Mesenchymal stem cell (in vitro differentiated cells and primary cell): Measurements from ENCODE around the gene TUBAL3.

Experiments
- DNase-seq: peaks from one replicate; pipeline ENCODE4 v3.0.0-alpha.2; 2013
- H2AFZ ChIP-seq: one replicate; pipeline ENCODE4 v1.6.1; 2013; ENCODE audit warnings: low read depth, mild to moderate bottlenecking, control low read depth, inconsistent platforms, low read length, moderate library complexity
- H2AK5ac ChIP-seq: 2 replicates; pipeline ENCODE4 v1.6.1; 2013; ENCODE audit warnings: low read length, moderate library complexity, mild to moderate bottlenecking, inconsistent platforms; ENCODE audit not compliant: severe bottlenecking
- H2BK120ac ChIP-seq: one replicate; pipeline ENCODE4 v1.6.1; 2013; ENCODE audit warnings: low read depth, mild to moderate bottlenecking, inconsistent platforms, low read length, moderate library complexity
- H2BK12ac ChIP-seq, 2 experiments: one replicate each; pipeline ENCODE4 v1.6.1; 2013; ENCODE audit warnings: inconsistent platforms in 2 of 2, low read length in 2 of 2, mild to moderate bottlenecking in 2 of 2, moderate library complexity in 2 of 2, control low read depth in 1 of 2
- H2BK15ac ChIP-seq: one replicate; pipeline ENCODE4 v1.6.1; 2013; ENCODE audit warnings: mild to moderate bottlenecking, low read depth, inconsistent platforms; ENCODE audit not compliant: poor library complexity, severe bottlenecking
- H2BK5ac ChIP-seq: 2 replicates; pipeline ENCODE4 v1.6.1; 2013; ENCODE audit warnings: low read depth, mild to moderate bottlenecking, low read length, control low read depth, inconsistent platforms; ENCODE audit not compliant: poor library complexity, severe bottlenecking
- H3K14ac ChIP-seq, 2 experiments: one replicate each; pipeline ENCODE4 v1.6.1; 2013; ENCODE audit warnings: inconsistent platforms in 2 of 2, low read length in 2 of 2, control low read depth in 1 of 2, mild to moderate bottlenecking in 1 of 2, moderate library complexity in 1 of 2
- H3K18ac ChIP-seq, 2 experiments: one replicate each; pipeline ENCODE4 v1.6.1; 2013; ENCODE audit warnings: inconsistent platforms in 2 of 2, low read length in 2 of 2, control low read depth in 1 of 2, low read depth in 1 of 2, mild to moderate bottlenecking in 1 of 2
- H3K23ac ChIP-seq, 2 experiments: one replicate each; pipeline ENCODE4 v1.6.1; 2013; ENCODE audit warnings: inconsistent platforms in 2 of 2, low read length in 2 of 2, mild to moderate bottlenecking in 2 of 2, moderate library complexity in 2 of 2, control low read depth in 1 of 2
- H3K27ac ChIP-seq: 2 replicates; pipeline ENCODE4 v1.5.1; 2013; ENCODE audit warnings: mild to moderate bottlenecking, moderate library complexity, low read length, control low read depth, inconsistent platforms; ENCODE audit not compliant: poor library complexity, severe bottlenecking
- H3K27me3 ChIP-seq, 2 experiments: 2 replicates each; pipeline versions ENCODE4 v1.6.1 to v1.7.0; 2013; ENCODE audit warnings: low read length in 2 of 2, mild to moderate bottlenecking in 2 of 2, moderate library complexity in 2 of 2, control low read depth in 1 of 2, inconsistent platforms in 1 of 2; ENCODE audit not compliant: control insufficient read depth in 1 of 2, insufficient read depth in 1 of 2
- H3K36me3 ChIP-seq, 2 experiments: 2 replicates each; pipeline versions ENCODE4 v1.6.1 to v1.7.0; 2013; ENCODE audit warnings: low read length in 2 of 2, control low read depth in 1 of 2, inconsistent platforms in 1 of 2, low read depth in 1 of 2, mild to moderate bottlenecking in 1 of 2; ENCODE audit not compliant: insufficient read depth in 2 of 2, control insufficient read depth in 1 of 2
- H3K4ac ChIP-seq, 2 experiments: one replicate each; pipeline ENCODE4 v1.6.1; 2013; ENCODE audit warnings: inconsistent platforms in 2 of 2, low read length in 2 of 2, mild to moderate bottlenecking in 2 of 2, moderate library complexity in 2 of 2, control low read depth in 1 of 2, low read depth in 1 of 2
- H3K4me1 ChIP-seq: 2 replicates; pipeline ENCODE4 v1.6.1; 2013; ENCODE audit warnings: low read depth, low read length, control low read depth; ENCODE audit not compliant: control insufficient read depth, insufficient read depth
- H3K4me2 ChIP-seq: 2 replicates; pipeline ENCODE4 v1.6.1; 2013; ENCODE audit warnings: low read length, mild to moderate bottlenecking, inconsistent platforms; ENCODE audit not compliant: poor library complexity, severe bottlenecking
- H3K4me3 ChIP-seq, 2 experiments: 2 replicates each; pipeline versions ENCODE4 v1.5.1 to v1.7.0; 2013; ENCODE audit warnings: low read length in 2 of 2, mild to moderate bottlenecking in 2 of 2, control low read depth in 1 of 2, low read depth in 1 of 2; ENCODE audit not compliant: insufficient read depth in 1 of 2
- H3K79me1 ChIP-seq: replicated peaks from 2 replicates; pipeline ENCODE4 v1.6.1; 2013; ENCODE audit warnings: mild to moderate bottlenecking, control low read depth, low read length, inconsistent platforms; ENCODE audit not compliant: poor library complexity, severe bottlenecking
- H3K9ac ChIP-seq: 2 replicates; pipeline ENCODE4 v1.7.0; 2013; ENCODE audit warnings: mild to moderate bottlenecking, low read length, moderate library complexity
- H3K9me3 ChIP-seq: 2 replicates; pipeline ENCODE4 v1.7.0; 2013; ENCODE audit warnings: mild to moderate bottlenecking, low read length; ENCODE audit not compliant: control insufficient read depth
- H4K8ac ChIP-seq: one replicate; pipeline ENCODE4 v1.6.1; 2013; ENCODE audit warnings: inconsistent platforms, mild to moderate bottlenecking, low read length, moderate library complexity
- H4K91ac ChIP-seq: one replicate; pipeline ENCODE4 v1.6.1; 2013; ENCODE audit warnings: mild to moderate bottlenecking, low read length, inconsistent platforms
- WGBS: methylation state at CpG from one replicate; pipeline ENCODE4 v1.1.7; 2013; ENCODE audit warnings: mixed read lengths; 5-methylcytosine and 5-hydroxymethylcytosine counted together

The TUBAL3 gene

GRCh38 chr10:5435328-5435727 is 30.7 kb upstream of the TUBAL3 start:
- Histone ChIP-seq H2AK5ac (no peak overlapping the region), H3K18ac (no peak overlapping the region), H2BK5ac (no peak overlapping the region), H3K79me1 (peaks cover 16% of the 10 kb centered on the region), H2AFZ (no peak overlapping the region), H4K8ac (no peak overlapping the region), H2BK15ac (no peak overlapping the region), H3K4ac (no peak overlapping the region), H3K4me3 (no peak overlapping the region), H2BK12ac (no peak overlapping the region), H3K36me3 (no peaks in the 10 kb centered on the region), H2BK120ac (no peak overlapping the region), H3K4me2 (no peak overlapping the region), H3K27me3 (no peaks in the 10 kb centered on the region), H3K27ac (no peak overlapping the region), H4K91ac (no peak overlapping the region), H3K4me1 (no peaks in the 10 kb centered on the region), H3K14ac (no peak overlapping the region), H3K23ac (no peak overlapping the region), H3K9me3 (peaks cover 3% of the 10 kb centered on the region), H3K9ac (peak overlapping the region; percentile 81)
- WGBS, result no CpG with 5 or more reads among the region's 3 CpGs
- no peak for DNase-seq

GRCh38 chr10:5434017-5434753 is 29.6 kb upstream of the TUBAL3 start:
- no peak overlapping the region for H4K8ac ChIP-seq
- H3K18ac ChIP-seq, result no peak overlapping the region
- DNase-seq, result peak; percentile 76
- H2BK12ac ChIP-seq, result no peak overlapping the region
- H3K4me2 ChIP-seq, result no peak overlapping the region
- no peak overlapping the region for H3K4ac ChIP-seq
- no peak overlapping the region for H3K14ac ChIP-seq
- no peak overlapping the region for H2BK5ac ChIP-seq
- H2BK120ac ChIP-seq, result no peak overlapping the region
- no peaks in the 10 kb centered on the region for H3K36me3 ChIP-seq
- H3K79me1 ChIP-seq, result peaks cover 7% of the 10 kb centered on the region
- no peak overlapping the region for H3K4me3 ChIP-seq
- 13% methylated on average over 1 of the region's 3 CpGs for WGBS
- peaks cover 3% of the 10 kb centered on the region for H3K9me3 ChIP-seq
- H3K27ac ChIP-seq, result peak overlapping the region; percentile 46
- no peaks in the 10 kb centered on the region for H3K4me1 ChIP-seq
- no peak overlapping the region for H4K91ac ChIP-seq
- H2AFZ ChIP-seq, result no peak overlapping the region
- no peak overlapping the region for H3K23ac ChIP-seq
- H2BK15ac ChIP-seq, result no peak overlapping the region
- peak overlapping the region; percentile 81 for H3K9ac ChIP-seq
- H3K27me3 ChIP-seq, result no peaks in the 10 kb centered on the region
- no peak overlapping the region for H2AK5ac ChIP-seq

GRCh38 chr10:5433182-5433581 is 28.6 kb upstream of the TUBAL3 start:
- Histone ChIP-seq H3K4me1 (no peaks in the 10 kb centered on the region), H3K14ac (no peak overlapping the region), H3K4me3 (no peak overlapping the region), H2AFZ (no peak overlapping the region), H2BK5ac (no peak overlapping the region), H2BK15ac (no peak overlapping the region), H3K79me1 (peaks cover 7% of the 10 kb centered on the region), H3K4me2 (no peak overlapping the region), H2AK5ac (no peak overlapping the region), H3K27me3 (no peaks in the 10 kb centered on the region), H3K4ac (no peak overlapping the region), H3K9me3 (peaks cover 3% of the 10 kb centered on the region), H3K27ac (no peak overlapping the region), H3K23ac (no peak overlapping the region), H2BK12ac (no peak overlapping the region), H4K91ac (no peak overlapping the region), H3K36me3 (no peaks in the 10 kb centered on the region), H4K8ac (no peak overlapping the region), H2BK120ac (no peak overlapping the region), H3K9ac (peak overlapping the region; percentile 81), H3K18ac (no peak overlapping the region)
- 13% methylated on average over 1 of the region's 1 CpG for WGBS
- peak; percentile 65 for DNase-seq

GRCh38 chr10:5428133-5428532 is 23.5 kb upstream of the TUBAL3 start:
- Histone ChIP-seq H2BK15ac (no peak overlapping the region), H2BK120ac (no peak overlapping the region), H2BK12ac (no peak overlapping the region)

More at GRCh38 chr10:5428133-5428532, 23.5 kb upstream of the TUBAL3 start:
- H3K9me3 ChIP-seq, result peaks cover 3% of the 10 kb centered on the region
- H3K23ac ChIP-seq, result no peak overlapping the region
- H3K4ac ChIP-seq, result no peak overlapping the region
- H3K27me3 ChIP-seq, result no peaks in the 10 kb centered on the region
- 100% methylated on average over 1 of the region's 2 CpGs for WGBS
- H3K4me3 ChIP-seq, result no peak overlapping the region
- no peak overlapping the region for H4K91ac ChIP-seq
- no peak for DNase-seq
- H4K8ac ChIP-seq, result no peak overlapping the region
- peaks cover 15% of the 10 kb centered on the region for H3K79me1 ChIP-seq
- no peak overlapping the region for H2AFZ ChIP-seq
- no peaks in the 10 kb centered on the region for H3K4me1 ChIP-seq
- no peak overlapping the region for H3K27ac ChIP-seq
- H3K4me2 ChIP-seq, result no peak overlapping the region
- H3K18ac ChIP-seq, result no peak overlapping the region
- no peak overlapping the region for H2BK5ac ChIP-seq
- no peaks in the 10 kb centered on the region for H3K36me3 ChIP-seq
- H2AK5ac ChIP-seq, result no peak overlapping the region
- H3K9ac ChIP-seq, result peak overlapping the region; percentile 28
- no peak overlapping the region for H3K14ac ChIP-seq
